ENCODE measurements around the gene RXRA. TPM values are rescaled to one million over a fixed set of nuclear protein-coding genes. Genes with fewer than 3 reads are reported as not detected.

RXRA gene
- total and polyA plus RNA-seq, 2 of the 13 experiments (the other 11 are each of a cell fraction or from before 2014, with no cell fraction given): 18.9 to 29.2 TPM

DNA sequence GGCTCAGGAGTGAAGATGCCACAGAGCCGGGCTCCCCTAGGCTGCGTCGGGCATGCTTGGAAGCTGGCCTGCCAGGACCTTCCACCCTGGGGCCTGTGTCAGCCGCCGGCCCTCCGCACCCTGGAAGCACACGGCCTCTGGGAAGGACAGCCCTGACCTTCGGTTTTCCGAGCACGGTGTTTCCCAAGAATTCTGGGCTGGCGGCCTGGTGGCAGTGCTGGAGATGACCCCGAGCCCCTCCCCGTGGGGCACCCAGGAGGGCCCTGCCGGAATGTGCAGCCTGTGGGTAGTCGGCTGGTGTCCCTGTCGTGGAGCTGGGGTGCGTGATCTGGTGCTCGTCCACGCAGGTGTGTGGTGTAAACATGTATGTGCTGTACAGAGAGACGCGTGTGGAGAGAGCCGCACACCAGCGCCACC lies 113.1 kb downstream of the RXRA start (continued):
- no peak for TF ChIP-seq ZNF34 (CRISPR knock-in tag; IDR thresholded peaks at IDR 0.05; ENCODE audit: borderline replicate concordance)
- TF ChIP-seq TBP (CRISPR knock-in tag; IDR thresholded peaks at IDR 0.05): no peak
- TF ChIP-seq, protein P1, sequence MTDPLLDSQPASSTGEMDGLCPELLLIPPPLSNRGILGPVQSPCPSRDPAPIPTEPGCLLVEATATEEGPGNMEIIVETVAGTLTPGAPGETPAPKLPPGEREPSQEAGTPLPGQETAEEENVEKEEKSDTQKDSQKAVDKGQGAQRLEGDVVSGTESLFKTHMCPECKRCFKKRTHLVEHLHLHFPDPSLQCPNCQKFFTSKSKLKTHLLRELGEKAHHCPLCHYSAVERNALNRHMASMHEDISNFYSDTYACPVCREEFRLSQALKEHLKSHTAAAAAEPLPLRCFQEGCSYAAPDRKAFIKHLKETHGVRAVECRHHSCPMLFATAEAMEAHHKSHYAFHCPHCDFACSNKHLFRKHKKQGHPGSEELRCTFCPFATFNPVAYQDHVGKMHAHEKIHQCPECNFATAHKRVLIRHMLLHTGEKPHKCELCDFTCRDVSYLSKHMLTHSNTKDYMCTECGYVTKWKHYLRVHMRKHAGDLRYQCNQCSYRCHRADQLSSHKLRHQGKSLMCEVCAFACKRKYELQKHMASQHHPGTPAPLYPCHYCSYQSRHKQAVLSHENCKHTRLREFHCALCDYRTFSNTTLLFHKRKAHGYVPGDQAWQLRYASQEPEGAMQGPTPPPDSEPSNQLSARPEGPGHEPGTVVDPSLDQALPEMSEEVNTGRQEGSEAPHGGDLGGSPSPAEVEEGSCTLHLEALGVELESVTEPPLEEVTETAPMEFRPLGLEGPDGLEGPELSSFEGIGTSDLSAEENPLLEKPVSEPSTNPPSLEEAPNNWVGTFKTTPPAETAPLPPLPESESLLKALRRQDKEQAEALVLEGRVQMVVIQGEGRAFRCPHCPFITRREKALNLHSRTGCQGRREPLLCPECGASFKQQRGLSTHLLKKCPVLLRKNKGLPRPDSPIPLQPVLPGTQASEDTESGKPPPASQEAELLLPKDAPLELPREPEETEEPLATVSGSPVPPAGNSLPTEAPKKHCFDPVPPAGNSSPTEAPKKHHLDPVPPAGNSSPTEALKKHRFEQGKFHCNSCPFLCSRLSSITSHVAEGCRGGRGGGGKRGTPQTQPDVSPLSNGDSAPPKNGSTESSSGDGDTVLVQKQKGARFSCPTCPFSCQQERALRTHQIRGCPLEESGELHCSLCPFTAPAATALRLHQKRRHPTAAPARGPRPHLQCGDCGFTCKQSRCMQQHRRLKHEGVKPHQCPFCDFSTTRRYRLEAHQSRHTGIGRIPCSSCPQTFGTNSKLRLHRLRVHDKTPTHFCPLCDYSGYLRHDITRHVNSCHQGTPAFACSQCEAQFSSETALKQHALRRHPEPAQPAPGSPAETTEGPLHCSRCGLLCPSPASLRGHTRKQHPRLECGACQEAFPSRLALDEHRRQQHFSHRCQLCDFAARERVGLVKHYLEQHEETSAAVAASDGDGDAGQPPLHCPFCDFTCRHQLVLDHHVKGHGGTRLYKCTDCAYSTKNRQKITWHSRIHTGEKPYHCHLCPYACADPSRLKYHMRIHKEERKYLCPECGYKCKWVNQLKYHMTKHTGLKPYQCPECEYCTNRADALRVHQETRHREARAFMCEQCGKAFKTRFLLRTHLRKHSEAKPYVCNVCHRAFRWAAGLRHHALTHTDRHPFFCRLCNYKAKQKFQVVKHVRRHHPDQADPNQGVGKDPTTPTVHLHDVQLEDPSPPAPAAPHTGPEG (CRISPR knock-in tag; IDR thresholded peaks at IDR 0.05): no peak
- peak; percentile 49; the same call in 1 of the 2 replicates for TF ChIP-seq BCL6 (CRISPR knock-in tag; IDR thresholded peaks at IDR 0.05)
- peak; percentile 92; the same call in 1 of the 2 replicates for TF ChIP-seq ZC3H13 (CRISPR knock-in tag; IDR thresholded peaks at IDR 0.05)
- peak; percentile 70; the same call in 1 of the 2 replicates for TF ChIP-seq FOXC1 (CRISPR knock-in tag; IDR thresholded peaks at IDR 0.05; ENCODE audit: borderline replicate concordance)
- TF ChIP-seq, protein P2, sequence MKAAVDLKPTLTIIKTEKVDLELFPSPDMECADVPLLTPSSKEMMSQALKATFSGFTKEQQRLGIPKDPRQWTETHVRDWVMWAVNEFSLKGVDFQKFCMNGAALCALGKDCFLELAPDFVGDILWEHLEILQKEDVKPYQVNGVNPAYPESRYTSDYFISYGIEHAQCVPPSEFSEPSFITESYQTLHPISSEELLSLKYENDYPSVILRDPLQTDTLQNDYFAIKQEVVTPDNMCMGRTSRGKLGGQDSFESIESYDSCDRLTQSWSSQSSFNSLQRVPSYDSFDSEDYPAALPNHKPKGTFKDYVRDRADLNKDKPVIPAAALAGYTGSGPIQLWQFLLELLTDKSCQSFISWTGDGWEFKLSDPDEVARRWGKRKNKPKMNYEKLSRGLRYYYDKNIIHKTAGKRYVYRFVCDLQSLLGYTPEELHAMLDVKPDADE (CRISPR knock-in tag; IDR thresholded peaks at IDR 0.05): no peak
- TF ChIP-seq, protein P3, sequence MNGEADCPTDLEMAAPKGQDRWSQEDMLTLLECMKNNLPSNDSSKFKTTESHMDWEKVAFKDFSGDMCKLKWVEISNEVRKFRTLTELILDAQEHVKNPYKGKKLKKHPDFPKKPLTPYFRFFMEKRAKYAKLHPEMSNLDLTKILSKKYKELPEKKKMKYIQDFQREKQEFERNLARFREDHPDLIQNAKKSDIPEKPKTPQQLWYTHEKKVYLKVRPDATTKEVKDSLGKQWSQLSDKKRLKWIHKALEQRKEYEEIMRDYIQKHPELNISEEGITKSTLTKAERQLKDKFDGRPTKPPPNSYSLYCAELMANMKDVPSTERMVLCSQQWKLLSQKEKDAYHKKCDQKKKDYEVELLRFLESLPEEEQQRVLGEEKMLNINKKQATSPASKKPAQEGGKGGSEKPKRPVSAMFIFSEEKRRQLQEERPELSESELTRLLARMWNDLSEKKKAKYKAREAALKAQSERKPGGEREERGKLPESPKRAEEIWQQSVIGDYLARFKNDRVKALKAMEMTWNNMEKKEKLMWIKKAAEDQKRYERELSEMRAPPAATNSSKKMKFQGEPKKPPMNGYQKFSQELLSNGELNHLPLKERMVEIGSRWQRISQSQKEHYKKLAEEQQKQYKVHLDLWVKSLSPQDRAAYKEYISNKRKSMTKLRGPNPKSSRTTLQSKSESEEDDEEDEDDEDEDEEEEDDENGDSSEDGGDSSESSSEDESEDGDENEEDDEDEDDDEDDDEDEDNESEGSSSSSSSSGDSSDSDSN (CRISPR knock-in tag; IDR thresholded peaks at IDR 0.05): peak; percentile 93
- TF ChIP-seq JUND (CRISPR knock-in tag; IDR thresholded peaks at IDR 0.05): no peak
- TF ChIP-seq TBX2 (CRISPR knock-in tag; IDR thresholded peaks at IDR 0.05; ENCODE audit: borderline replicate concordance): peak; percentile 57; the same call in 1 of the 2 replicates
- TF ChIP-seq ASH2L (IDR thresholded peaks at IDR 0.05; ENCODE audit: insufficient read length, low read depth, low read length): no peak
- TF ChIP-seq, protein P4, sequence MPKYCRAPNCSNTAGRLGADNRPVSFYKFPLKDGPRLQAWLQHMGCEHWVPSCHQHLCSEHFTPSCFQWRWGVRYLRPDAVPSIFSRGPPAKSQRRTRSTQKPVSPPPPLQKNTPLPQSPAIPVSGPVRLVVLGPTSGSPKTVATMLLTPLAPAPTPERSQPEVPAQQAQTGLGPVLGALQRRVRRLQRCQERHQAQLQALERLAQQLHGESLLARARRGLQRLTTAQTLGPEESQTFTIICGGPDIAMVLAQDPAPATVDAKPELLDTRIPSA (CRISPR knock-in tag; IDR thresholded peaks at IDR 0.05; ENCODE audit: borderline replicate concordance): no peak
- TF ChIP-seq, protein P5, sequence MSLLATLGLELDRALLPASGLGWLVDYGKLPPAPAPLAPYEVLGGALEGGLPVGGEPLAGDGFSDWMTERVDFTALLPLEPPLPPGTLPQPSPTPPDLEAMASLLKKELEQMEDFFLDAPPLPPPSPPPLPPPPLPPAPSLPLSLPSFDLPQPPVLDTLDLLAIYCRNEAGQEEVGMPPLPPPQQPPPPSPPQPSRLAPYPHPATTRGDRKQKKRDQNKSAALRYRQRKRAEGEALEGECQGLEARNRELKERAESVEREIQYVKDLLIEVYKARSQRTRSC (CRISPR knock-in tag; IDR thresholded peaks at IDR 0.05; ENCODE audit: low read depth): no peak
- no peak for TF ChIP-seq MAZ (IDR thresholded peaks at IDR 0.05; ENCODE audit: borderline replicate concordance, low read depth, low read length)
- peak; percentile 47; the same call in 1 of the 2 replicates for TF ChIP-seq MAZ (CRISPR knock-in tag; IDR thresholded peaks at IDR 0.05; ENCODE audit: low read depth)
- no peak for TF ChIP-seq ZNF382 (CRISPR knock-in tag; IDR thresholded peaks at IDR 0.05; ENCODE audit: borderline replicate concordance)
- no peak for TF ChIP-seq ZKSCAN5 (CRISPR knock-in tag; IDR thresholded peaks at IDR 0.05)
- TF ChIP-seq STAG1 (CRISPR knock-in tag; IDR thresholded peaks at IDR 0.05): peak; percentile 47; the same call in 1 of the 2 replicates
- TF ChIP-seq ZNF234 (CRISPR knock-in tag; conservative IDR thresholded peaks at IDR 0.05): no peak
